Measurements from ENCODE around the gene PDE7B. TPM values are rescaled to one million over a fixed set of nuclear protein-coding genes. Genes with fewer than 3 reads are reported as not detected.

The PDE7B gene
- total RNA-seq, 6 experiments from 2014 or later: 1.2 to 5.8 (median 4.5) TPM

DNA sequence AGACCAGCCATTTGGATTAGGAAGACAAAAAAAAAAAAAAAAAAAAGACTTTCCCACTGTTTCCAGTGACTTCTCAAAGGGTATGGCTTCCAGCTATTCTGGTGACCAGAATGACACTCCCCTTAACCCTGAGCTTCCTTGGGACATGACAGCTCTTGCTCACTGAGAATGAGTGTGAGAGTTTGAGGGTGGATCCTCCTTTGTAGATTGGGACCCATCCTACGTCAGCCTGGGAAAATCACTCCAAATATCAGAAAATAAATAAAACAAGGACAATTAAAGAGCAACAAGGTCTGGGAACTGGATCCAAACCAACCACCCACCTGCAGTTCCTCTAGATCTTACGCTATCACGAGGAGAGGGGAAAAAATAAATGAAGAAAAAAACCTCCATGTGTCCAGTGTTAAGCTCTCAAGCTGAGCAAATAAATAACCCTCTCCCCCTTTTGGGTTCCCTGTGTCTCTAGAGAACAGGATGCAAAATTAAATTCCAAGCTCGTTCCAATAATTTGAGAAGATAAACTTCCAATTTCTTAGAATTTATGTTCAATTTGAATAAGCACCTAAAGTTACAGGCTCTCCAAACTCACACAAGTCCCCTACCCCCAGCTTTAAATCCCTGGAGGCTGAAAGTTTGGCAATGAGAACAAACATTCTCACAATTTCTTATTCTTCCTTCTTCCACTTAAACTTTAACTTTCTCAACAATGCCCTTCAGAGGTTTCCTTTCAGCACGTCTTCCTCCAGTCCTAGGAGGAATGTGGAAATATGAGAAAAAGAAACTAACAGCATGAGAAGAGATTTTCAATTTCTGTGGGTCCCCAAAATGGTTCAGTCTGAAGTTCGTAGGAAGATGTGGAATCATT is 228.4 kb downstream of the PDE7B start:
- TF ChIP-seq CTCF (IDR thresholded peaks at IDR 0.05): no peak
- no peak for DNase-seq
- no peak overlapping the region for H3K4me3 Mint-ChIP-seq
- peaks cover 7% of the 10 kb centered on the region; the same call in 1 of the 2 replicates for H3K36me3 Mint-ChIP-seq (ENCODE audit: low read depth)
- H3K27ac Mint-ChIP-seq: peak overlapping the region; percentile 15; the same call in 1 of the 2 replicates
- no peaks in the 10 kb centered on the region for H3K27me3 Mint-ChIP-seq (ENCODE audit: insufficient read depth)
- peaks cover 63% of the 10 kb centered on the region for H3K4me1 Mint-ChIP-seq (ENCODE audit: low read depth)
- no peaks in the 10 kb centered on the region for H3K9me3 Mint-ChIP-seq

DNA sequence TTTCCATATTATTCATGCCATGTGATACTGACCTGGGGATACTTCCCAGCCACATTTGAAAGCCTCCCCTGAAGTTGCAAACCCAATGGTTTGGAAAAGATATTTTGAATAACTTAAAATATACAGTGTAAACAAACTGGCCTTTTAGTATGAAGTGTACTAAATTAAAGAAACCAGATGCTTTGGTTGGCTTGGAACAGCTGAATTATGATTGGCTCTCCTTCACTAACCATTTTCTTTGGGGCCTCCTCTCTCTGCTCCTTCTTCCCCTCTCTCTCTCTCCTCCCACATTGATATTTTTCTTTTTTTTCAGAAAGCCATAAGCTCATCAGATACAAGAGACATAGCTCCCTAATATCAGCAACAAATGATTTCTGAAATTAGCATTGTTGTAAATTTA is 232.0 kb downstream of the PDE7B start:
- no peaks in the 10 kb centered on the region for H3K9me3 Mint-ChIP-seq
- TF ChIP-seq CTCF (IDR thresholded peaks at IDR 0.05): no peak
- H3K4me1 Mint-ChIP-seq (ENCODE audit: low read depth): peaks cover 63% of the 10 kb centered on the region
- no peaks in the 10 kb centered on the region for H3K27me3 Mint-ChIP-seq (ENCODE audit: insufficient read depth)
- no peak overlapping the region for H3K27ac Mint-ChIP-seq
- peaks cover 12% of the 10 kb centered on the region for H3K36me3 Mint-ChIP-seq (ENCODE audit: low read depth)
- DNase-seq: no peak
- no peak overlapping the region for H3K4me3 Mint-ChIP-seq

DNA sequence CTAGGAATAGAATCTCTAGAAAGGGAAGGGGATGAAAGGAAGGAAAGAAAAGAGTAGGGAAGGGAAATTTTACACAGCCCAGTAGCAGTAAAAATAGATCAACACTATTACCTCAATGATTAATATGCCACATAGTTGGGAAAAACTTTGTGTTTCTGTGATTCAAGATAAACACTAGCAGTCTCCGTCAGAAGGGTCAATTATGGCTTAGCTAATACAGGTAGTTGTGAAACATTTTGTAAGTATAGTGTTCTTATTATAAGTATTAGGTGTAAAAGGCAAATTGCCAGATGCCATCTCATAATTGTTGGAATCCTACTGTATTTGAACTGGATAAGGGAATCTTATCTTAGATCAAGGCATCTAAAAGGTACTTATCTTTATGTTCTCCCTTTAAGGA is 232.9 kb downstream of the PDE7B start:
- peaks cover 67% of the 10 kb centered on the region for H3K4me1 Mint-ChIP-seq (ENCODE audit: low read depth)
- H3K4me3 Mint-ChIP-seq: no peak overlapping the region
- no peak for DNase-seq
- H3K9me3 Mint-ChIP-seq: no peaks in the 10 kb centered on the region
- H3K36me3 Mint-ChIP-seq (ENCODE audit: low read depth): peaks cover 13% of the 10 kb centered on the region
- no peak for TF ChIP-seq CTCF (IDR thresholded peaks at IDR 0.05)
- no peak overlapping the region for H3K27ac Mint-ChIP-seq
- H3K27me3 Mint-ChIP-seq (ENCODE audit: insufficient read depth): no peaks in the 10 kb centered on the region

- H3K27ac Mint-ChIP-seq: peak overlapping the region; percentile 59
- DNase-seq: peak; percentile 33
- no peak overlapping the region for H3K4me3 Mint-ChIP-seq
- peaks cover 72% of the 10 kb centered on the region for H3K4me1 Mint-ChIP-seq (ENCODE audit: low read depth)
- no peaks in the 10 kb centered on the region for H3K27me3 Mint-ChIP-seq (ENCODE audit: insufficient read depth)
- no peaks in the 10 kb centered on the region for H3K9me3 Mint-ChIP-seq
- TF ChIP-seq CTCF (IDR thresholded peaks at IDR 0.05): no peak
- H3K36me3 Mint-ChIP-seq (ENCODE audit: low read depth): peaks cover 14% of the 10 kb centered on the region
Measured at GRCh38 chr6:136085370-136086115, 234.0 kb downstream of the PDE7B start.

DNA sequence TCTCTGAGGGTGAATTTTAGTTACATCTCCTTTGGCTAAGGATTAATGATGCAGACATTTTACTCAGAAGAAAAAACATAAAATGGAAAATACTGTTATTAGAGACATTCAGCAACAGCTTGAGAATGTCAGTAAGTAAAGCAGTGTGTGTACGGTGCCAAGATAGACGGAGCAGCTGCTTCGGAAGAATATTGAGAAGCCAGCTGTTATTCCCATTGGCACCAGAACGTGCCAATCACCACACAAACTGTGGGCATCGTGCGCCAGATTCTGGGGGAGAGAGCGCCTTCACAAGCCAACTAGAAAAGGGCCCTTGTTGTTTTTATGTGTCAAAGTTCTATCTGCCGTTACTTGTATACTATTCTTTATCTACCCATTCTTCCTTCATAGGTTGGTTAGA is 235.2 kb downstream of the PDE7B start:
- no peak for TF ChIP-seq CTCF (IDR thresholded peaks at IDR 0.05)
- H3K27me3 Mint-ChIP-seq (ENCODE audit: insufficient read depth): no peaks in the 10 kb centered on the region
- no peak for DNase-seq
- no peaks in the 10 kb centered on the region for H3K9me3 Mint-ChIP-seq
- no peak overlapping the region for H3K27ac Mint-ChIP-seq
- H3K36me3 Mint-ChIP-seq (ENCODE audit: low read depth): peaks cover 18% of the 10 kb centered on the region
- H3K4me3 Mint-ChIP-seq: no peak overlapping the region
- H3K4me1 Mint-ChIP-seq (ENCODE audit: low read depth): peaks cover 83% of the 10 kb centered on the region

All from HFFc6 (cell line).